HCT116 (cell line): ENCODE data around the gene DGKE. TPM values are rescaled to one million over a fixed set of nuclear protein-coding genes. Genes with fewer than 3 reads are reported as not detected.

ENCODE experiments used
- ATAC-seq: fragments of 200-7000 bp; cut with Tn5 transposase; 2 replicates; pipeline ENCODE4 v1.9.1; 2020; ENCODE audit warnings: mild to moderate bottlenecking, moderate library complexity
- BruUV-seq: library from RNA; stranded (reverse); fragments of 400-500 nt; replicated peaks from 2 replicates; lab custom pipeline; 2021; lab: Mats Ljungman, UMichigan
- CTCF ChIA-PET: fragments of 300-600 bp; sonication (Branson Sonifier 250); formaldehyde crosslinking; loops from one replicate; lab custom pipeline; 2021; ENCODE audit warnings: antibody characterized with exemption; lab: Charles Lee
- POLR2A ChIA-PET: fragments of 300-600, 350-600 bp; sonication (Branson Sonifier 250); formaldehyde crosslinking; loops from one replicate; lab custom pipeline; 2021; ENCODE audit warnings: antibody characterized with exemption; lab: Charles Lee
- RAD21 ChIA-PET, 2 experiments: fragments of 300-600 bp; sonication (Branson Sonifier 250); formaldehyde crosslinking; loops; one replicate each; lab custom pipeline; 2023; ENCODE audit warnings: low total read pairs in 2 of 2; ENCODE audit not compliant: uncharacterized antibody in 2 of 2, unreplicated experiment in 2 of 2, low non-redundant PET in 1 of 2; lab: Charles Lee
- DNase-seq: peaks from one replicate; pipeline ENCODE4 v3.0.0-alpha.2; 2010; ENCODE audit warnings: low read depth, low spot score
- H2AFZ ChIP-seq: fragments of 200-600 bp; shearing (Covaris generic), sonication (generic); 2 replicates; pipeline ENCODE4 v1.6.1; 2017; ENCODE audit warnings: low read depth, mixed run types, mixed read lengths, antibody characterized with exemption, low read length; ENCODE audit not compliant: poor library complexity, severe bottlenecking
- H3K27ac ChIP-seq: 2 replicates; pipeline ENCODE4 v1.5.1; 2012; ENCODE audit warnings: low read depth, low read length
- H3K27me3 ChIP-seq: fragments of 200-600 bp; sonication (generic); 2 replicates; pipeline ENCODE4 v1.6.1; 2016; ENCODE audit warnings: mixed run types, low read length, mixed read lengths; ENCODE audit not compliant: insufficient read depth
- H3K36me3 ChIP-seq, 2 experiments: fragments of 200-500 bp in 1 of 2; fragments of 200-600 bp in 1 of 2; sonication (Bioruptor generic) in 1 of 2; sonication (generic) in 1 of 2; 2 replicates each; pipeline versions ENCODE4 v1.5.1 to v1.6.1; 2014 to 2016; ENCODE audit warnings: low read length in 2 of 2, inconsistent platforms in 1 of 2, mixed read lengths in 1 of 2, mixed run types in 1 of 2; ENCODE audit not compliant: insufficient read depth in 2 of 2, control insufficient read depth in 1 of 2
- H3K4me1 ChIP-seq, 2 experiments: fragments of 200-600 bp in 1 of 2; sonication (generic) in 1 of 2; 2 replicates each; pipeline versions ENCODE4 v1.5.1 to v1.6.1; 2012 to 2017; ENCODE audit warnings: low read length in 2 of 2, inconsistent platforms in 1 of 2, mild to moderate bottlenecking in 1 of 2, mixed read lengths in 1 of 2, mixed run types in 1 of 2, moderate library complexity in 1 of 2; ENCODE audit not compliant: insufficient read depth in 2 of 2, control insufficient read depth in 1 of 2
- H3K4me2 ChIP-seq: fragments of 200-600 bp; sonication (generic); 2 replicates; pipeline ENCODE4 v1.6.1; 2017; ENCODE audit warnings: mixed run types, low read length, mixed read lengths
- H3K4me3 ChIP-seq, 2 experiments: fragments of 200-600 bp in 1 of 2; sonication (generic) in 1 of 2; replicated peaks in 1 of 2; 2 replicates each; pipeline ENCODE4 v1.5.1; 2011 to 2016; ENCODE audit warnings: low read length in 2 of 2, control low read depth in 1 of 2, low read depth in 1 of 2, mild to moderate bottlenecking in 1 of 2, mixed read lengths in 1 of 2, mixed run types in 1 of 2
- H3K79me2 ChIP-seq: fragments of 200-600 bp; sonication (generic); 2 replicates; pipeline ENCODE4 v1.6.1; 2017; ENCODE audit warnings: mild to moderate bottlenecking, mixed run types, low read length, moderate library complexity, mixed read lengths; ENCODE audit not compliant: insufficient read depth
- H3K9ac ChIP-seq: fragments of 200-600 bp; sonication (generic); 2 replicates; pipeline ENCODE4 v1.6.1; 2016; ENCODE audit warnings: low read length, mixed read lengths
- H3K9me2 ChIP-seq: fragments of 200-600 bp; sonication (generic), shearing (Covaris generic); 2 replicates; pipeline ENCODE4 v1.6.1; 2017; ENCODE audit warnings: mixed run types, mild to moderate bottlenecking, moderate library complexity; ENCODE audit not compliant: insufficient read depth
- H3K9me3 ChIP-seq, 2 experiments: fragments of 200-500 bp in 1 of 2; fragments of 200-600 bp in 1 of 2; sonication (Bioruptor generic) in 1 of 2; sonication (generic) in 1 of 2; 2 replicates each; pipeline ENCODE4 v1.6.1; 2014 to 2017; ENCODE audit warnings: low read length in 2 of 2, mixed read lengths in 2 of 2, inconsistent platforms in 1 of 2, low read depth in 1 of 2, mild to moderate bottlenecking in 1 of 2, mixed run types in 1 of 2, moderate library complexity in 1 of 2; ENCODE audit not compliant: control insufficient read depth in 1 of 2, insufficient read depth in 1 of 2
- H4K20me1 ChIP-seq: fragments of 200-600 bp; sonication (generic), shearing (Covaris generic); 2 replicates; pipeline ENCODE4 v1.6.1; 2017; ENCODE audit warnings: mixed run types, mild to moderate bottlenecking, moderate library complexity; ENCODE audit not compliant: insufficient read depth
- ATF3 ChIP-seq: IDR thresholded peaks from 2 replicates; pipeline ENCODE4 v1.6.1; 2012
- CBX3 ChIP-seq: IDR thresholded peaks from 2 replicates; pipeline ENCODE4 v1.6.1; 2012; ENCODE audit warnings: low read depth
- EGR1 ChIP-seq: IDR thresholded peaks from 2 replicates; pipeline ENCODE4 v1.6.1; 2012; ENCODE audit warnings: low read depth
- ELF1 ChIP-seq: IDR thresholded peaks from 2 replicates; pipeline ENCODE4 v1.6.1; 2012; ENCODE audit warnings: low read depth, borderline replicate concordance
- EZH2 ChIP-seq: fragments of 200-600 bp; sonication (generic); IDR thresholded peaks from 2 replicates; pipeline ENCODE4 v1.6.1; 2017; ENCODE audit warnings: antibody characterized with exemption, mixed run types
- EZH2phosphoT487 ChIP-seq: fragments of 200-600 bp; IDR thresholded peaks from 2 replicates; pipeline ENCODE4 v1.6.1; 2018; ENCODE audit warnings: antibody characterized with exemption, borderline replicate concordance
- FOSL1 ChIP-seq: IDR thresholded peaks from 2 replicates; pipeline ENCODE4 v1.6.1; 2012; ENCODE audit warnings: low read depth
- JUND ChIP-seq: IDR thresholded peaks from 2 replicates; pipeline ENCODE4 v1.6.1; 2012
- MAX ChIP-seq: IDR thresholded peaks from 2 replicates; pipeline ENCODE4 v1.6.1; 2012
- POLR2A ChIP-seq: IDR thresholded peaks from 2 replicates; pipeline ENCODE4 v1.7.0; 2011; ENCODE audit warnings: borderline replicate concordance; ENCODE audit not compliant: insufficient read depth, insufficient read length; ENCODE audit errors: extremely low read depth
- RAD21 ChIP-seq: IDR thresholded peaks from 2 replicates; pipeline ENCODE4 v1.6.1; 2012; ENCODE audit warnings: low read depth, mild to moderate bottlenecking
- SP1 ChIP-seq: IDR thresholded peaks from 2 replicates; pipeline ENCODE4 v1.6.1; 2012; ENCODE audit warnings: low read depth
- YY1 ChIP-seq: IDR thresholded peaks from 2 replicates; pipeline ENCODE4 v1.6.1; 2011; ENCODE audit warnings: low read length, low read depth, moderate library complexity, mild to moderate bottlenecking; ENCODE audit not compliant: insufficient replicate concordance; ENCODE audit errors: extremely low read depth
- ZFX ChIP-seq: fragments of 450-650 bp; IDR thresholded peaks from 2 replicates; pipeline ENCODE4 v1.6.1; 2017
- ZNF274 ChIP-seq: fragments of 200-500 bp; sonication (Bioruptor generic); IDR thresholded peaks from 2 replicates; pipeline ENCODE4 v1.6.1; 2014; ENCODE audit warnings: mild to moderate bottlenecking, low read depth, low read length, inconsistent platforms
- intact Hi-C: fragments of 100-400 bp; cut with micrococcal nuclease; formaldehyde crosslinking; loops from 2 replicates; pipeline ENCODE4 v1.10.0; 2022
- total RNA-seq: library from RNA; stranded (reverse); gene quantifications from one replicate; pipeline ENCODE4 v1.2.1, GENCODE V29; 2021; ENCODE audit not compliant: unreplicated experiment
- TF ChIP-seq, protein P1 (sequence below), 3 experiments: fragments of 200-600 bp in 1 of 3; sonication (generic) in 1 of 3; IDR thresholded peaks in 2 of 3; conservative IDR thresholded peaks in 1 of 3; 2 replicates each; pipeline ENCODE4 v1.5.1; 2012 to 2017; ENCODE audit warnings: low read depth in 2 of 3, low read length in 2 of 3, antibody characterized with exemption in 1 of 3, borderline replicate concordance in 1 of 3, control low read depth in 1 of 3, mild to moderate bottlenecking in 1 of 3, mixed read lengths in 1 of 3, mixed run types in 1 of 3, moderate library complexity in 1 of 3; ENCODE audit not compliant: insufficient read depth in 1 of 3
- TF ChIP-seq, protein P2 (sequence below): IDR thresholded peaks from 2 replicates; pipeline ENCODE4 v1.6.1; 2011; ENCODE audit warnings: mild to moderate bottlenecking, low read length, moderate library complexity; ENCODE audit not compliant: insufficient replicate concordance; ENCODE audit errors: extremely low read depth

The DGKE gene
- total RNA-seq, 1 experiment from 2014 or later, result 5.2 TPM

- no peak overlapping the region for H3K4me2 ChIP-seq
- no peaks in the 10 kb centered on the region for H3K79me2 ChIP-seq
- DNase-seq (no peak), ATAC-seq (no peak)
- H3K4me1 ChIP-seq, result no peaks in the 10 kb centered on the region
- no peaks in the 10 kb centered on the region for H4K20me1 ChIP-seq
- POLR2A ChIA-PET, result no interaction called here
- CTCF ChIA-PET, result interaction anchor here (1.2 kb wide), 1 partner anchor 26 kb away, joined by 6 read pairs; no protein-coding TSS in a partner anchor
- H3K27me3 ChIP-seq, result peaks cover 6% of the 10 kb centered on the region; the same call in 1 of the 2 replicates
- no TSS peak for BruUV-seq
- TF ChIP-seq, protein P1, sequence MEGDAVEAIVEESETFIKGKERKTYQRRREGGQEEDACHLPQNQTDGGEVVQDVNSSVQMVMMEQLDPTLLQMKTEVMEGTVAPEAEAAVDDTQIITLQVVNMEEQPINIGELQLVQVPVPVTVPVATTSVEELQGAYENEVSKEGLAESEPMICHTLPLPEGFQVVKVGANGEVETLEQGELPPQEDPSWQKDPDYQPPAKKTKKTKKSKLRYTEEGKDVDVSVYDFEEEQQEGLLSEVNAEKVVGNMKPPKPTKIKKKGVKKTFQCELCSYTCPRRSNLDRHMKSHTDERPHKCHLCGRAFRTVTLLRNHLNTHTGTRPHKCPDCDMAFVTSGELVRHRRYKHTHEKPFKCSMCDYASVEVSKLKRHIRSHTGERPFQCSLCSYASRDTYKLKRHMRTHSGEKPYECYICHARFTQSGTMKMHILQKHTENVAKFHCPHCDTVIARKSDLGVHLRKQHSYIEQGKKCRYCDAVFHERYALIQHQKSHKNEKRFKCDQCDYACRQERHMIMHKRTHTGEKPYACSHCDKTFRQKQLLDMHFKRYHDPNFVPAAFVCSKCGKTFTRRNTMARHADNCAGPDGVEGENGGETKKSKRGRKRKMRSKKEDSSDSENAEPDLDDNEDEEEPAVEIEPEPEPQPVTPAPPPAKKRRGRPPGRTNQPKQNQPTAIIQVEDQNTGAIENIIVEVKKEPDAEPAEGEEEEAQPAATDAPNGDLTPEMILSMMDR (IDR thresholded peaks at IDR 0.05 in 2 of 3, conservative IDR thresholded peaks at IDR 0.05 in 1 of 3; ENCODE audit: borderline replicate concordance in 1 of 3, insufficient read depth in 1 of 3, low read depth in 2 of 3, low read length in 2 of 3), result no peak
- TF ChIP-seq ATF3 (no peak), CBX3 (no peak), ZNF274 (no peak), ELF1 (no peak), EZH2 (no peak), POLR2A (no peak), ZFX (no peak), FOSL1 (no peak), JUND (no peak), RAD21 (no peak), MAX (no peak), YY1 (no peak), SP1 (no peak), EGR1 (no peak), EZH2phosphoT487 (no peak)
- TF ChIP-seq, protein P2, sequence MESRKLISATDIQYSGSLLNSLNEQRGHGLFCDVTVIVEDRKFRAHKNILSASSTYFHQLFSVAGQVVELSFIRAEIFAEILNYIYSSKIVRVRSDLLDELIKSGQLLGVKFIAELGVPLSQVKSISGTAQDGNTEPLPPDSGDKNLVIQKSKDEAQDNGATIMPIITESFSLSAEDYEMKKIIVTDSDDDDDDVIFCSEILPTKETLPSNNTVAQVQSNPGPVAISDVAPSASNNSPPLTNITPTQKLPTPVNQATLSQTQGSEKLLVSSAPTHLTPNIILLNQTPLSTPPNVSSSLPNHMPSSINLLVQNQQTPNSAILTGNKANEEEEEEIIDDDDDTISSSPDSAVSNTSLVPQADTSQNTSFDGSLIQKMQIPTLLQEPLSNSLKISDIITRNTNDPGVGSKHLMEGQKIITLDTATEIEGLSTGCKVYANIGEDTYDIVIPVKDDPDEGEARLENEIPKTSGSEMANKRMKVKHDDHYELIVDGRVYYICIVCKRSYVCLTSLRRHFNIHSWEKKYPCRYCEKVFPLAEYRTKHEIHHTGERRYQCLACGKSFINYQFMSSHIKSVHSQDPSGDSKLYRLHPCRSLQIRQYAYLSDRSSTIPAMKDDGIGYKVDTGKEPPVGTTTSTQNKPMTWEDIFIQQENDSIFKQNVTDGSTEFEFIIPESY, result no peak
- RAD21 ChIA-PET, result interaction anchor here in 1 of 2 experiments (0.6 kb wide), 1 partner anchor 695 kb away, joined by 4 read pairs; no protein-coding TSS in a partner anchor
- H3K36me3 ChIP-seq, result no peaks in the 10 kb centered on the region
- no peak overlapping the region for H3K4me3 ChIP-seq
- intact Hi-C loops, result no loop called here
- H3K9me3 ChIP-seq, result no peaks in the 10 kb centered on the region
- H2AFZ ChIP-seq, result no peak overlapping the region
- H3K9me2 ChIP-seq, result no peaks in the 10 kb centered on the region
- H3K27ac ChIP-seq, result no peak overlapping the region
- no peak overlapping the region for H3K9ac ChIP-seq
Measured at GRCh38 chr17:56793531-56793930, 40.4 kb upstream of the DGKE start.
